Mesendoderm (in vitro differentiated cells): ENCODE measurements around the gene SLC35F2.

Experiments used
- DNase-seq: peaks from one replicate; pipeline ENCODE4 v3.0.0; 2013
- H2AK5ac ChIP-seq: 2 replicates; pipeline ENCODE4 v1.6.1; 2013; ENCODE audit warnings: low read length, inconsistent platforms
- H2BK120ac ChIP-seq: 2 replicates; pipeline ENCODE4 v1.6.1; 2013; ENCODE audit warnings: low read depth, mild to moderate bottlenecking, low read length, moderate library complexity, mixed read lengths
- H2BK15ac ChIP-seq: replicated peaks from 2 replicates; pipeline ENCODE4 v1.6.1; 2013; ENCODE audit warnings: low read depth, mild to moderate bottlenecking, moderate library complexity
- H2BK5ac ChIP-seq: 2 replicates; pipeline ENCODE4 v1.6.1; 2013; ENCODE audit warnings: low read length, inconsistent platforms
- H3K18ac ChIP-seq: 2 replicates; pipeline ENCODE4 v1.6.1; 2013; ENCODE audit warnings: mild to moderate bottlenecking, low read length, mixed read lengths
- H3K23ac ChIP-seq: one replicate; pipeline ENCODE4 v1.6.1; 2013; ENCODE audit warnings: low read length
- H3K27ac ChIP-seq: 2 replicates; pipeline ENCODE4 v1.5.1; 2013; ENCODE audit warnings: low read depth, mild to moderate bottlenecking, inconsistent platforms, low read length, moderate library complexity
- H3K27me3 ChIP-seq: 2 replicates; pipeline ENCODE4 v1.6.1; 2013; ENCODE audit warnings: low read length, control low read depth, mild to moderate bottlenecking, inconsistent platforms; ENCODE audit not compliant: insufficient read depth, poor library complexity
- H3K36me3 ChIP-seq: 2 replicates; pipeline ENCODE4 v1.6.1; 2013; ENCODE audit warnings: low read length, inconsistent platforms; ENCODE audit not compliant: control insufficient read depth, insufficient read depth
- H3K4ac ChIP-seq: one replicate; pipeline ENCODE4 v1.6.1; 2013; ENCODE audit warnings: low read depth, mild to moderate bottlenecking, low read length, moderate library complexity
- H3K4me1 ChIP-seq: 2 replicates; pipeline ENCODE4 v1.6.1; 2013; ENCODE audit warnings: low read depth, low read length, inconsistent platforms; ENCODE audit not compliant: control insufficient read depth
- H3K4me2 ChIP-seq: 2 replicates; pipeline ENCODE4 v1.6.1; 2013; ENCODE audit warnings: low read length
- H3K4me3 ChIP-seq: 2 replicates; pipeline ENCODE4 v1.5.1; 2013; ENCODE audit warnings: mild to moderate bottlenecking, low read length
- H3K56ac ChIP-seq: one replicate; pipeline ENCODE4 v1.6.1; 2013; ENCODE audit warnings: low read length
- H3K79me1 ChIP-seq: 2 replicates; pipeline ENCODE4 v1.6.1; 2013; ENCODE audit warnings: low read length, inconsistent platforms
- H3K79me2 ChIP-seq: 2 replicates; pipeline ENCODE4 v1.6.1; 2013; ENCODE audit warnings: mild to moderate bottlenecking, low read length; ENCODE audit not compliant: control insufficient read depth, insufficient read depth
- H3K9ac ChIP-seq: 2 replicates; pipeline ENCODE4 v1.6.1; 2013; ENCODE audit warnings: low read length, inconsistent platforms
- H4K5ac ChIP-seq: one replicate; pipeline ENCODE4 v1.6.1; 2013; ENCODE audit warnings: low read length
- H4K8ac ChIP-seq: one replicate; pipeline ENCODE4 v1.6.1; 2013; ENCODE audit warnings: low read depth, mild to moderate bottlenecking, control low read depth, low read length, moderate library complexity
- WGBS: extraction: QIAGEN DNeasy Blood & Tissue Kit; methylation state at CpG from one replicate; pipeline ENCODE4 v1.1.7; 2013; ENCODE audit warnings: low lambda C conversion rate, missing lambda C conversion rate; ENCODE audit not compliant: insufficient coverage; ENCODE audit errors: extremely low coverage; 5-methylcytosine and 5-hydroxymethylcytosine counted together

SLC35F2 gene

DNA sequence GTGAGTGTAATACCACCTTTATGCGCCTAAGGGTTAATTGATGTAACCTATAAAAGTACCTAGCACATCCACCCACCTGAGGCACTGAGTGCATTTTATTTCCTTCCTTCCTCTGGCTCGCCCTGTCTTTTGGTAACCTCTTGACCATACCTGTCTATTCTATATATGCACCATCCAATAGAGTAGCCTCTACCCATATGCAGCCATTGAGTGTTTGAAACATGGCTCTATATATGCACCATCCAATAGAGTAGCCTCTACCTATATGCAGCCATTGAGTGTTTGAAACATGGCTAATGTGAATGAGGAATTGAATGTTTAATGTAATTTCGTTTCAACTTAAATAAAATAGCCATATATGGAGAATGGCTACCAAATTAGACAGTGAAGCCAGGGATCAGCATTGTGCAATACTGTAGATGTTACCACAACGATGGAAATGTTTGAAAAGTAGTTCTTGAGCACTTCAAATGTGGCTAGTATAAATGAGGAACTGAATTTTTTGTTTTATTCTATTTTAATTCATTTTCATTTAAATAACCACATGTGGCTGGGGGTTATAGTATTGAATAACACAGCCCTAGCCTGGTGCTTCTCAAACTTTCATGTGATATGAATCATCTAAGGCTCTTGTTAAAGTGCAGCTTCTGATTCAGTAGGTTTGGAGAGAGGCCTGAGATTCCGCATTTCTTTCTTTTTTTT is 33.8 kb downstream of the SLC35F2 start:
- H3K18ac ChIP-seq = no peak overlapping the region
- DNase-seq = no peak
- no peak overlapping the region for H4K8ac ChIP-seq
- H3K79me2 ChIP-seq = no peaks in the 10 kb centered on the region
- H3K4me3 ChIP-seq = no peak overlapping the region
- H3K23ac ChIP-seq = no peak overlapping the region
- H2BK120ac ChIP-seq = no peak overlapping the region
- no peak overlapping the region for H4K5ac ChIP-seq
- no peak overlapping the region for H3K56ac ChIP-seq
- H2AK5ac ChIP-seq = no peak overlapping the region
- H3K27me3 ChIP-seq = no peaks in the 10 kb centered on the region
- H3K79me1 ChIP-seq = no peaks in the 10 kb centered on the region
- no CpG with 5 or more reads among the region's 5 CpGs for WGBS
- H3K4ac ChIP-seq = no peak overlapping the region
- H3K36me3 ChIP-seq = no peaks in the 10 kb centered on the region
- no peak overlapping the region for H3K9ac ChIP-seq
- H3K27ac ChIP-seq = no peak overlapping the region
- H2BK5ac ChIP-seq = no peak overlapping the region
- no peaks in the 10 kb centered on the region for H3K4me1 ChIP-seq
- H2BK15ac ChIP-seq = no peak overlapping the region
- H3K4me2 ChIP-seq = no peak overlapping the region

DNA sequence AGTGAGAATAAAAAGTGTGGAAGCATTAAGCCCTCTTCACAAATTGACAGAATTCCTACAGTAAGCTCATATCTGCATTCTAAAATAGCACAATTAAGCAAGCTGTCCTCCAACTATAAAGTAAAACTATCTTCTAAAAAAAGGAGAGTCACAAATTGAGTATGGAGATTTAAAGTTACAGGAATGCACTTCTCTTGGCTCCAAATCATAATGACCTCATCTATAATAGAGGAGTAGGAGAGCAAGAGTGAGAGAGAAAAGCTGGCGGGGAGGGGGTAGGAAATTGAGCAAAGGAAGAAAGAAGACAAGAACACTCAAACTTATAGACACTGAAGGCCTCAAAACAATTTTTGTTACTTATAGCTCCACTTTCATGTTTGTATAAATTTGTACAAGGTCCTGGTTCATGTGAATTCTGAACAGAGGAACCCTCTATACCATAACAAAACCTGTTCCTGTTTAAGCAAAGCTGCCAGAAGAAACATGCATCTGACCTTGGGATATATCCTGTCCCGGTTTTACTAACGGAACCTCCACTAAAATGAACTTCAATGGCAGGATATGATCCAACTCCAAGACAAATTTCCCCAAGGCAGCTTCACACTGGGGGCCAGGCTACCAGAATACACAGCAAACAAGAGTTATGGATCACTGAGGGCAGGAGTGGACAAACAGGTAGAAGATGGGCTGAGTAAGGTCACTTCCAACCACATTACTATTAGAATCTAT is 37.2 kb downstream of the SLC35F2 start:
- Histone ChIP-seq H2AK5ac (no peak overlapping the region), H3K4me3 (no peak overlapping the region), H4K8ac (no peak overlapping the region), H2BK120ac (no peak overlapping the region), H3K23ac (no peak overlapping the region), H2BK15ac (no peak overlapping the region), H3K56ac (no peak overlapping the region), H4K5ac (no peak overlapping the region), H3K27ac (no peak overlapping the region), H3K4me2 (no peak overlapping the region), H3K4me1 (no peaks in the 10 kb centered on the region), H3K79me1 (no peaks in the 10 kb centered on the region), H3K36me3 (no peaks in the 10 kb centered on the region), H3K9ac (no peak overlapping the region), H3K27me3 (no peaks in the 10 kb centered on the region), H2BK5ac (no peak overlapping the region), H3K18ac (no peak overlapping the region), H3K4ac (no peak overlapping the region), H3K79me2 (no peaks in the 10 kb centered on the region)
- WGBS = no CpG with 5 or more reads among the region's 3 CpGs
- DNase-seq = no peak

DNA sequence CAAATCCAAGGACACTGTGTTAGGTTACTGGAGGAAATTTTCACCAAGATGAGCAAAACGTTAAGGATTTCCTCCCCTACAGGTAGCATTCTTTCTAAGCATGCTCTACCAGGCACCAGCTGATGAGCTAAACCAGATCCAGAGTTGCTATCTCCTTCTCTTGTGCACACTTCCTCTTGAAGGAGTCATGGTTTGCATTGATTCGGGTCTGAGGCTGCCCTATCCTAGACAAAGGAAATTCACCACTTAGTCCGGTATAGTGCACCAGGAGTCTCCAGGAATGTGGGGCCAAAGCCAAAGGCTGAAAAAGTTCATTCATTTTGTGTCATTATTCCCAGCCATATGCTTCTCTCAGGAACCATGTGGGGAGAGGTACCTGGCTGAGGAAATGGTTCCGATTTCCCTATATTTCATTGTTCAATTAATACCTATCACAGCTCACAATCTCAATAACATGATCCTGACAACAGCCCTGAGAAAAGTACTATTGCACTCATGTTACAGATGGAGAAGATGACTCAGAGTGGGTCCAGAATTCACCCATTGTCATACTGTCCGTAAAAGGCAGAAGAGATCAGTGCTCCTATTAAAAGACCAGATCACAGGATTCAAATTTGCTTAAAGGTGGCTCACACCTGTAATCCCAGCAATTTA is 39.1 kb downstream of the SLC35F2 start:
- no peak overlapping the region for H3K4me3 ChIP-seq
- no peak overlapping the region for H3K56ac ChIP-seq
- no peaks in the 10 kb centered on the region for H3K79me1 ChIP-seq
- no peak overlapping the region for H3K4ac ChIP-seq
- WGBS = no CpG with 5 or more reads among the region's 5 CpGs
- no peaks in the 10 kb centered on the region for H3K79me2 ChIP-seq
- no peak overlapping the region for H2BK15ac ChIP-seq
- no peak for DNase-seq
- H3K18ac ChIP-seq = no peak overlapping the region
- no peak overlapping the region for H2AK5ac ChIP-seq
- no peak overlapping the region for H3K9ac ChIP-seq
- no peaks in the 10 kb centered on the region for H3K27me3 ChIP-seq
- H4K5ac ChIP-seq = no peak overlapping the region
- H3K36me3 ChIP-seq = no peaks in the 10 kb centered on the region
- no peak overlapping the region for H2BK120ac ChIP-seq
- H3K4me2 ChIP-seq = no peak overlapping the region
- no peak overlapping the region for H2BK5ac ChIP-seq
- no peaks in the 10 kb centered on the region for H3K4me1 ChIP-seq
- no peak overlapping the region for H3K23ac ChIP-seq
- no peak overlapping the region for H4K8ac ChIP-seq
- H3K27ac ChIP-seq = no peak overlapping the region

DNA sequence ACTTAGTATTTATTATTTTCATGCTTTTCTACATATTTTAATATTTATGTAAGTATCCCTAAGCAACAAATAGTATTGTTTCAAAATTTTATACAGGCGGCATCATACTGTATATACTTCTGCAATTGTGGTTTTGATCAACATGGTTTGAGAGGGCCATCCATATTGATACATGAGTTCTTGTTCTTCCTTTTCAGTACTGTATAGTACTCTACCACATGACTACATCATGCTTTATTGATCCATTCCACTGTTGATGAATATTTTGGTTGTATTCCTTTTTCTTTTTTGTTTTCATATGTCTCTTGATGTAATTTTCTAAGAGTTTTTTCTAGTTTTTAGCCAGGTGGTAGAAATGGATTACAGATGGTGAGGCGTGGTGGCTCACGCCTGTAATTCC is 40.1 kb downstream of the SLC35F2 start:
- Histone ChIP-seq H3K27ac (no peak overlapping the region), H2BK5ac (no peak overlapping the region), H3K27me3 (no peaks in the 10 kb centered on the region), H4K5ac (no peak overlapping the region), H3K79me1 (no peaks in the 10 kb centered on the region), H4K8ac (no peak overlapping the region), H3K4ac (no peak overlapping the region), H3K79me2 (no peaks in the 10 kb centered on the region), H3K4me3 (no peak overlapping the region), H3K36me3 (no peaks in the 10 kb centered on the region), H3K9ac (no peak overlapping the region), H3K4me1 (no peaks in the 10 kb centered on the region), H2BK15ac (no peak overlapping the region), H2AK5ac (no peak overlapping the region), H3K4me2 (no peak overlapping the region), H3K23ac (no peak overlapping the region), H3K56ac (no peak overlapping the region), H3K18ac (no peak overlapping the region), H2BK120ac (no peak overlapping the region)
- no peak for DNase-seq
- WGBS = no CpG with 5 or more reads among the region's 3 CpGs

DNA sequence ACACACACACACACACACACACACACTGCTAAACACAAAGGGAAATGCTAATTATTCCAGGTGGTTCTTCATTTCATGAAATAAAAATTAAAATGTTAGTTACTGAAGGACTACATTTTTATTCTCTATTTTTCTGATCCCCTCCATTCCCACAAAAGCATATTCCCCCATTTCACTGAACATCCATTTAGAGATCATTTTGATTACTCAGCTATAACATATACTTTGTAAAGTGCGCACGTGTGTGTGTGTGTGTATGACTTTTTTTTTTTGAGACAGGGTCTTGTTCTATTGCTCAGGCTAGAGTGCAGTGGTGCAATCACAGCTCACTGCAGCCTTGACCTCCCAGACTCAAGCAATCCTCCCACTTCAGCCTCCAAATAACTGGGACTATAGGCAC is 42.6 kb downstream of the SLC35F2 start:
- Histone ChIP-seq H3K79me1 (no peaks in the 10 kb centered on the region), H3K4me3 (no peak overlapping the region), H3K9ac (no peak overlapping the region), H3K27me3 (no peaks in the 10 kb centered on the region), H3K27ac (no peak overlapping the region), H2BK15ac (no peak overlapping the region), H3K4me1 (no peaks in the 10 kb centered on the region), H2AK5ac (no peak overlapping the region), H4K5ac (no peak overlapping the region), H3K79me2 (no peaks in the 10 kb centered on the region), H2BK120ac (no peak overlapping the region), H3K18ac (no peak overlapping the region), H3K4ac (no peak overlapping the region), H4K8ac (no peak overlapping the region), H3K36me3 (no peaks in the 10 kb centered on the region), H2BK5ac (no peak overlapping the region), H3K56ac (no peak overlapping the region), H3K23ac (no peak overlapping the region), H3K4me2 (no peak overlapping the region)
- DNase-seq = no peak
- WGBS = no CpG with 5 or more reads among the region's 2 CpGs
